HL-60 (cell line): ENCODE measurements around the gene RUNDC1.

Experiments
- DNase-seq, 2 experiments: peaks; one replicate each; pipeline ENCODE4 v3.0.0-alpha.2; 2010 to 2020; ENCODE audit warnings: low read depth in 1 of 2, low spot score in 1 of 2
- H3K27ac ChIP-seq: fragments of 250-450 bp; sonication (Bioruptor Pico); replicated peaks from 2 replicates; pipeline ENCODE4 v1.5.1; 2020; ENCODE audit warnings: mild to moderate bottlenecking, moderate library complexity
- H3K27me3 ChIP-seq: fragments of 250-450 bp; sonication (Bioruptor Pico); 2 replicates; pipeline ENCODE4 v1.5.1; 2021; ENCODE audit warnings: mild to moderate bottlenecking, moderate library complexity; ENCODE audit not compliant: insufficient read depth, poor library complexity, severe bottlenecking
- H3K4me3 ChIP-seq: replicated peaks from 2 replicates; pipeline ENCODE4 v1.5.1; 2011; ENCODE audit warnings: mild to moderate bottlenecking, control low read depth, low read length; ENCODE audit not compliant: insufficient read depth
- CTCF ChIP-seq: IDR thresholded peaks from one replicate; pipeline ENCODE4 v1.5.1; 2011; ENCODE audit warnings: low read length, control low read depth, inconsistent platforms; ENCODE audit not compliant: insufficient read depth
- GABPA ChIP-seq: IDR thresholded peaks from 2 replicates; pipeline ENCODE4 v1.6.1; 2012; ENCODE audit warnings: low read depth
- POLR2AphosphoS5 ChIP-seq: IDR thresholded peaks from 2 replicates; pipeline ENCODE4 v1.6.1; 2012; ENCODE audit warnings: low read depth
- REST ChIP-seq: IDR thresholded peaks from 2 replicates; pipeline ENCODE4 v1.6.1; 2012; ENCODE audit warnings: low read depth; ENCODE audit not compliant: insufficient replicate concordance
- SPI1 ChIP-seq: IDR thresholded peaks from 2 replicates; pipeline ENCODE4 v1.6.1; 2012; ENCODE audit warnings: low read depth, mild to moderate bottlenecking, borderline replicate concordance

RUNDC1 gene

GRCh38 chr17:43025766-43026537, 45.6 kb downstream of the RUNDC1 start:
- DNase-seq = no peak
- no peaks in the 10 kb centered on the region for H3K27me3 ChIP-seq

GRCh38 chr17:43026595-43026994, 46.2 kb downstream of the RUNDC1 start:
- H3K4me3 ChIP-seq = no peak overlapping the region
- DNase-seq = no peak
- no peaks in the 10 kb centered on the region for H3K27me3 ChIP-seq
- H3K27ac ChIP-seq = no peak overlapping the region
- TF ChIP-seq POLR2AphosphoS5 (no peak), CTCF (no peak), SPI1 (no peak), REST (no peak), GABPA (no peak)

More at GRCh38 chr17:43025766-43026537, 45.6 kb downstream of the RUNDC1 start:
- no peak for TF ChIP-seq POLR2AphosphoS5
- Histone ChIP-seq H3K4me3 (no peak overlapping the region), H3K27ac (no peak overlapping the region)

- Histone ChIP-seq H3K27ac (no peak overlapping the region), H3K27me3 (no peaks in the 10 kb centered on the region), H3K4me3 (no peak overlapping the region)
- DNase-seq = no peak
- TF ChIP-seq SPI1 (no peak), CTCF (no peak), POLR2AphosphoS5 (no peak), REST (no peak), GABPA (no peak)
These were observed 47.0 kb downstream of the RUNDC1 start for GRCh38 chr17:43027091-43028032.

- Histone ChIP-seq H3K4me3 (no peak overlapping the region), H3K27ac (no peak overlapping the region), H3K27me3 (no peaks in the 10 kb centered on the region)
- no peak for DNase-seq
- no peak for TF ChIP-seq CTCF
- TF ChIP-seq POLR2AphosphoS5 = no peak
- no peak for TF ChIP-seq GABPA
- TF ChIP-seq SPI1 = no peak
- no peak for TF ChIP-seq REST
These were observed 48.0 kb downstream of the RUNDC1 start for GRCh38 chr17:43028221-43028861.
